Measurements from ENCODE around the gene KCNN3.
A peak's percentile ranks its signal among the peaks of the same experiment; 100 is the strongest.

The KCNN3 gene

DNA sequence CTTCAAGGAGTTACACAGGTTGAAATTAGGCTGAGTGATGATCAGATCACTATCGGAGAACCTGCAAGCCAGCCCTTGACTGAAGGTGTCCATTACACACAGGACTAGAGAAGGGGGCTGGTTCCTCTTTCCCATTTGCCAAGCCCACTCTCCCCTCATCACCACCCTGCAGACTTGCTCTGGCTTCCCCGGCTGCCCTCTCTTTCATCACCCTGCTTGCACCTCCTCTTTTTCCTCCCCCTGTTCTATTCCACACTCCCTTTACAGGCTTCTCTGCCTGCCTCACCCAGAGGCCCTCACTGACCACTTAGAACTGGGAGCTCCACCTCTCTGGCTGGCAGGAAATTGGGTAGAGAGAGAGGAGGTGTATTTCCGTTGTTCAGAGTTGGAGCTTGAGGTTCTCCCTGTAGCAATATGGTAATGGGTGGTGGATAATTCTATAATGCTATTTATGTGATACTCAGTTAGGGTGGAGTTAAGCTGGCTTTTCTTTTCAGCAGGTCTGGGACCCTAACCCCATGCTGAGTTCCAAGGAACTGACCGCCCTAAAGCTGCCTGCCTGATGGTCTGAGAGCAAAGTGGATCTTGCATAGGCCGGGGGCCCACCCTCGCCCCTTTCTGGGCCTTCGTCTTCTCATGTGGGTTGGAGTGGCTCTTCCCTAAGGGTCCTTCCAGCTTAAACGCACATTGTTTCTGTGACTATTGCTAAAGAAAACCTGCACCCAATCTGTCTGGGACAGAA lies 150.3 kb downstream of the KCNN3 start:
- intact Hi-C loops (cut with DNase I): loop anchor here (10.0 kb wide), 1 partner anchor 345 kb away; no protein-coding TSS in a partner anchor
- no peak for DNase-seq

DNA sequence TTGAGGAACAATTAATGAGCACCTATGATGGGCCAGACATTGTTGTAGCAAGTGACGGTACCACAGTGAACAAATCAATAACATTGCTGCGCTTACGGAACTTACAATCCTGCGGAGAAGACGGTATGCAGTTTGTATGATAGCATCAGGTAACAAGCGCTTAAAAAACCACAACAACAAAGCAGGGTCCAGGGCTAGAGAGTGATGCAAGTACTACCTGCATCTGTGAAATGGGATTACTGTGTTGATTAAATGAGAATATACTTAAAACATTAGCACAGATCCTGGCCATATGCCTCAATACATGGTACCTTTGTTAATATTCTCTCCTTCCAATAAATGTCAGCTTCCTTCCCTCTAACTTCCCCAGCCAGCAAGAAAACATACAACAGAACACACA lies 151.5 kb downstream of the KCNN3 start:
- intact Hi-C loops (cut with DNase I): no loop called here
- DNase-seq: no peak

DNA sequence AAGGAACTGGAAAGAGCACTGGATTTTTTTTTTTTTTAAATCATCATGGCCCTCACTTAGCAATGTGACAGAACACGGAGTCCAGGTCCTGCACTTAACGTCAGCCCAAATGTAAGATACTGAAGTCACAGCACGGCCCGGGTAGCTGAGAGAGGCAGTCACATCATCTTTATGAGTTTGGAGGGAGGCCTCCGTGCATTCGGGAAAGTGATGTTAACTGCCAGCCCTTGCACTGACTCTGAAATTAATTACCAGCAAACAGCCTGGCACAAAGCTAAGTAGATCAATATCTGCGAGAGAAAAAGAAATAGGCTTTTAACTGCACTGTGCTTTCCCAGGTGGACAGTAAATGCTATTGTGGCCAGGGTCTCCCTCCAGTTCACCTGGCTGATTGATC lies 152.6 kb downstream of the KCNN3 start:
- DNase-seq: no peak
- intact Hi-C loops (cut with DNase I): no loop called here

DNA sequence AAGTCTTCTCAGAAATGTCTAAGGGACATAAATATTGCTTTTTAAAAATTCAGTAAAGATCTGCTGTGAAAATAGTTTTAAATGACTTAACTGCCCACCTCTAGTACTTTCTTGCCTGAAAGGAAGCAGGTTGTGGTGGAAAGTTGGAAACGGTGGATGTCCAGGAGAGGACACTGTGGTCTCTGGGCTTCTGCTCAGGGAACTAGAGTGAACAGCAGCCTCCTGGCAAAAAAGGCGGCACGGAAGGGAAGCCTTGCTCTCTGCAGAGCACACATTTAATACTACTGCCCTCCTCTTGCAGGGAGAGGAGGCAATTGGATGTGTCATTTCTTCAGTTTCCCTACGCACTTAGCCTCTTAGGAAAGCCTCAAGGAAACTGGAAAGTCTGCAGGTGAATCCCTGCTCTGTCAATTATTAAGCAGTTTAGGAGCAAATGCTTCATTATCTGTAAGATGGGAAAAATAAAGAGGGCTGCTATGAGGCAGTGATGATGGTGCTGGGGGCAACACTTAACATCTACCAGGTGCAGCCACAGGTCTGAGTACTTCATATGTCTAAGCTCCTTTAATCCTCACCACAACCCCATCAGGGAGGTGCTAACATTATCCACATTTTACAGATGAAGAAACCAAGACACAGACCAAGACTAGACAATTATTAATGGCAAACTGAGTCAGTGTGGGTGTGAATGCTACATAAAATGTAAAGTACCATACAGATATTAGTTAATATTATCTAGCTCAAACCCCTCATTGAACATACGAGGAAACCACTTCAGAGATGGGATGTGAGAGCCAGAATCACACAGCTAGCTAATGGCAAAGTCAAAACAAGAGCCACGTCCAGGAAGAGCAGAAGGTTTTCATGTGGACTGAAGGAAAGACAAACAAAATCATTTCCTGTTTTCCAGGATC lies 153.2 kb downstream of the KCNN3 start:
- DNase-seq: peak in 1 of 10 donors; percentile 28
- intact Hi-C loops (cut with DNase I): no loop called here

DNA sequence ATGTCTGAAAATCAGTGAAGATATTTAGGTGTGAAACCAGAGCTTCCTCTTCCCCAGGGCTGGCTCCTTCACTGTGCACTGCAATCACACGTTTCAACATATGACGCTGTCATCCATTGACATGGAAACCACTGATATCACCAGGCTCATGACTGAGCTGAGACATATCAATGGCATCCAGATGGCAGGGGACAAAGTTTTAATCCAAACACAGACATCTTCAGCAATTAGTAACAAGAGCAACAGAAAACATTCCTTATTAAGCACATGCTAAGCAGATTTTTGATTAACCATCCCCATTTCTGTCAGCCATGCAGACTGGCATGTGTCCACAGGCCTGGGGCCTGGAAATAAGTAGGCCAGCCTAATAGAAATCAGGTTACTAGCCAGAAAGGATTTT lies 154.1 kb downstream of the KCNN3 start:
- no peak for DNase-seq
- intact Hi-C loops (cut with DNase I): no loop called here

DNA sequence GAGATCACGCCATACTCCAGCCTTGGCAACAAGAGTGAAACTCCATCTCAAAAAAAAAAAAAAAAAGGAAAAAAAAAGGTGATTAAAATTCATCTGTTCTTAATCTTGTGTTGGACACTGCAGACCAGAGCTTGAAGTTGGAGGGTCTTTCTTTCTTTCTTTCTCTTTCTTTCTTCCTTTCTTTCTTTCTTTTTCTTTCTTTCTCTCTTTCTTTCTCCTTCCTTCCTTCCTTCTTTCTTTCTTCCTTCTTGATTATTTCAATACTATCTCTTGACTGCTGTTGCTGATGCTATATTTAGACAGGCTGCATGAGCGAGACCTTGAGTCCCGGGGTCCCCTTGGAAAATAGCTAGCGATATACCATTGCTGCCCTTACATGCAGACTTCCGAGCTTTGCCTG lies 154.7 kb downstream of the KCNN3 start:
- intact Hi-C loops (cut with DNase I): no loop called here
- no peak for DNase-seq

DNA sequence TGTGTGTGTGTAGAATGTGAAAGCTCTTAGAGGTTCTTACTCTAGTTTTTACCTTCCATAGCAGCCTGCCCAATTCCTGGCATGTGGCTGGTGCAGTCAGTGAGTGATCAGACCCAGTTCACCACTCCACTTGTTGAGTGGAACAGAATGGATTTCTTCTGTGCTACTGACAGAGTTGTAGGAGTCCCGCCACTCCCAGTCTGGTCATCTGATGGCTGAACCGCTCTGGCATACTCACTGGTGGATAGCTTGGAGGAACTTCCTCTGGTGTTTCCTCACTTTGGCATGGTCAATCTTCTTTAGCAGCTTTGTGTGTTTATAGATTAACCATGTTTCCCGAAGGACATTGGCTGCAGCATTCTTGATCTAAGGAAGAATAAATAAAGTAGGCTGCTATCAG lies 155.4 kb downstream of the KCNN3 start:
- intact Hi-C loops (cut with DNase I): no loop called here
- no peak for DNase-seq

DNA sequence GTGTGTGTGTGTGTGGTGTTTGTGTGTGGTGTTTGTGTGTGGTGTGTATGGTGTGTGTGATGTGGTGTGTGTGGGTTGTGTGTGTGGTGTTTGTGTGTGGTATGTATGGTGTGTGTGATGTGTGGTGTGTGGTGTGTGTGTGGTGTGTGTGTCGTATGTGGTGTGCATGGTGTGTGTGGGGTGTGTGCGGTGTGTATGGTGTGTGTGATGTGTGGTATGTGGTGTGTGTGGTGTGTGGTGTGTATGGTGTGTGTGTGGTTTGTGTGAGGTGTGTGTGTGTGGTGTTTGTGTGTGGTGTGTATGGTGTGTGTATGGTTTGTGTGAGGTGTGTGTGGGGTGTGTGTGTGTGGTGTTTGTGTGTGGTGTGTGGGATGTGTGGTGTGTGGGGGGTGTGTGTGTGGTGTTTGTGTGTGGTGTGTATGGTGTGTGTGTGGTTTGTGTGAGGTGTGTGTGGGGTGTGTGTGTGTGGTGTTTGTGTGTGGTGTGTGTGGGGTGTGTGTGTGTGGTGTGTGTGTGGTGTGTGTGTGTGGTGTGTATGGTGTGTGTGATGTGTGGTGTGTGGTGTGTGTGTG lies 155.9 kb downstream of the KCNN3 start:
- intact Hi-C loops (cut with DNase I): no loop called here
- DNase-seq: no peak

DNA sequence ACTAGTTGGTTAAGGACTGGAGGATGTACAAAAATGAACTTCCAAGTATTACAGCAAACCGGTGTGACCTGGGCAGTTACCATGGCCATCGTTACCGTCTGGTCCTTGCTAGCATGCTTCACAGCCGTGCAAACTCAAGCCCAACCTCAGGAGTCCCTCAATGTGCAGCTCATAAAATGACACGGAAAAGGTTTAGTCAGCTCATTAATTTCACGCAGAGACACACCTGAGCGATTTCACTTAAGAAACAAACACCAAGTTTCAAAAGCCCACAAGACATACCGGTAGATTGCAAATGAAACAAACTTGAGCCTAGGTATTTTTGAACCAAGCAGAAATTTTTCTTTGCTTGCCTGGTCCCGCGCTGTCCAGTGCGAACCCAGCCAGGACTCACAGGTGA lies 157.1 kb downstream of the KCNN3 start:
- intact Hi-C loops (cut with DNase I): no loop called here

DNA sequence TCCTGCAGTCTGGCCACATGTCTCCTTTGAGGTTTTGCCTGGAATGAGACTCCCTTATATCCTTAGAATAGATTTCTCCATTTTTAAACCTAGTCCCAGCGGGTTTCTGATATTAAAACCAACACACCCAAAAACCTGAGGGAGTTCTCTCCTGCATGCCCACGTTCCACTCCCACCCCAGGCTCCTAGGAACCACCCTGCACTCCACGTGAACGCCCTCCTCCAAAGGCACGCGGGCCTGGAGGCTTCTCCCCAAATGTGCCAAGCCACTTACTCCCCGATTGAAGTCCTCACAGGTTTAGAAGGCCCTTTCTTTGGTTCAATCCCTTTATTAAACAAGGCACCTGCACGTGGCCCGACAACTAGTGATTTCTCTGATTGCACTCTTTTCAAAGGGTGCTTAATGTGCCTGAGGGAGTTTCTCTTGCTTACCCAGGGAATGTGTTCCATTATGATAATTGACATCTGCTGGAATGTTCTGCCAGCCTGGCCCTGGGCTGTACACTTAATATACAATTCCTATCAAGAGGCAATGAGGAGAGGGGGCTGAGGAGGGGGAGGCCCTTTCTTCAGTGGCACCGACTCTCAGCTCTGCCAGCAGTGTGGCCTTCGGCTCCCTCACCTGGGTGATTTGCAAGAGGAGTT lies 157.8 kb downstream of the KCNN3 start:
- no peak for DNase-seq
- intact Hi-C loops (cut with DNase I): no loop called here

More for the DNA sequence above, 157.1 kb downstream of the KCNN3 start:
- no peak for DNase-seq

DNA sequence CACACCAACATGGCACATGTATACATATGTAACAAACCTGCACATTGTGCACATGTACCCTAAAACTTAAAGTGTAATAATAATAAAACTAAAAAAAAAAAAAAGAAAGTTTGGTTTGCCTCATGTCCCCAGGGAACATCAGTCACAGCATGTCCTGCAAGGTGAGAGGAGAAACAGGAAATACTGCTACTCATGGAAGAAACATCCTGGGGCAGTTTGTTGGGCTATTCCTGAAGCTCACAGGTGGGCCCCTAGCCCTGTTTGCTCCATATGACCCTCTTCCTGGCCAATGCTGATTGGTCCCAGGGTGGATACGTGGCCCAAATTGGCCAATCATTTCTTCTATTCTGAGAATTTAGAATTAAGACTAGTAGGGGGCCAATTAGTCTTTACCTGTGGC lies 158.7 kb downstream of the KCNN3 start:
- no peak for DNase-seq
- intact Hi-C loops (cut with DNase I): no loop called here

DNA sequence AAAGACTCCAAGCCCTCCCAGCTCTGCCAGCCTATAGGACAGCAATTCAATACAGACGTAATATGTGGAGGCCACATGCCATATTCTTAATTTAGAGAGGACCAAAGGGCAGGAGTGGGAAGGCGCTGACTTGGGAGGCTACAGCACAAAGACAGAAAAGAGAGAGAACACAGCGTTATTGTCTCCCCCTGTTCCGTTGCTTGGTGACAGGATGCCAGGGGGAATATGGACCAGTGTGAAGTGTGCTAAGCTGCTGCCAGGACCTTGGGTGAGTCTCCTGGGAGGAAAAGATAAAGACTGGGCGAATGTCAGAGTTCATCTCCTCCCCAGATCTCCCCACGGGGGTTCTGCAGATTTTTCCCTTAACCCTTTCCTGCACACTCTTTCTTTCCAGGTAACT lies 160.0 kb downstream of the KCNN3 start:
- DNase-seq: no peak
- intact Hi-C loops (cut with DNase I): no loop called here

DNA sequence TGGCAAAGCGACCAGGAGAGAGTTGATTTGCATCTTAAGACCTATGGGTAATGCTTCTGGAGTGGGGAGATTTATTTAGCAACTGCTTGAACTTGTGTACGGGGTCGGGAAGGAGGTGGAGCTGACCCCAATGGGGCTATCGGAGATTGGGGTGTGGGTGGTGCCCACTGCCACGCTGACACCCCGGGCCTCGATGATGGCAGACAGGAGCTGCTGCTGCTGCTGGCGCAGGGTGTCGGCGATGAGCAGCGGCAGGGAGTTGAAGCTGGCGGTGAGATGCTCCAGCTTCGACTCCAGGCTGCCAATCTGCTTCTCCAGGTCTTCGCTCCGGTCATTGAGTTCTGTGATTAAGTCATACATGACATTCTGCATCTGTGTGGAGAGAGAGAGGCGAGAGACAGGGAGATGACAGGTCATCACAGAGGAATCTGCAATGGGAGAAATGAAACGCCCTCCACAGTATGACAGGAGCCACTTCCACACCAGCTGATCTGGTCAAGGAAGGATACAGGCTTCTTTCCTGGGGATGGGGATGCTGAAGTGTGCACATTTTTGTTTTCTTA lies 162.1 kb downstream of the KCNN3 start:
- no peak for DNase-seq
- intact Hi-C loops (cut with DNase I): no loop called here

DNA sequence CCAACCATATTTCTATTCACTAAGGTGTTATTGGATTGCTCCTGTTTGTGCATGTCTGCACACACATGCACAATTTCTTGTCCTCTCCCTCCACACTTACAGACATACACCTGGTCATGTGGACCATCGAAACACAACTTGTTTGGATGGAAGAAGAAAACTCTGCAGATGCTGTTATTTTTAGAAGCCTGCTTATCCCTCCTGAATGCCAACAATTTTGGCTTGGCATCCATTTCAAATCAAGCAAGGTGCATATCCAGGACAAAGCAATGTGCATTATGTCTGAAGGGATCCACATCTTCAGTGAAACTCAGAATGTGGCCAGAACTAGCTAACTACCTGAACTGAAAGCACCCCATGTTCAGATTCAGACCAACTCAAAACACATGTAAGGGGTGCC lies 163.2 kb downstream of the KCNN3 start:
- DNase-seq: no peak
- intact Hi-C loops (cut with DNase I): no loop called here

DNA sequence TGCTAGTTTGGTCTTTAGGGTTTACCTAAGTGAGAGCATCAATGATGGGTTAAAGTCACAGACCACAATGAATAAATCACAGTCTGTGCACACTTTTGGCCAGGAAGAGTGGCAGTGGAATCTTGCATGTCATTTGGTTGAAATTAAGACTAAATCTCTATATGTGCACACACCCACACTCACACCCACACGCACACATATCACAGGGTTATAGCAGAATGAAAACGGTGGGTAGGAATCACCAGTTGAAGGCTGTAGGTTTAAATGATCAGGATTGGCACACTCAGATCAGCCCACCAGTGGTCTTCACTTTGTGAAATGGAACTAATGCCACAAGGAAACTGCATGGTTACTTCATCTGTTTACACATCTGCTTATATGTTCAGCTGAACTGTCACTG lies 164.5 kb downstream of the KCNN3 start:
- intact Hi-C loops (cut with DNase I): no loop called here
- DNase-seq: no peak

DNA sequence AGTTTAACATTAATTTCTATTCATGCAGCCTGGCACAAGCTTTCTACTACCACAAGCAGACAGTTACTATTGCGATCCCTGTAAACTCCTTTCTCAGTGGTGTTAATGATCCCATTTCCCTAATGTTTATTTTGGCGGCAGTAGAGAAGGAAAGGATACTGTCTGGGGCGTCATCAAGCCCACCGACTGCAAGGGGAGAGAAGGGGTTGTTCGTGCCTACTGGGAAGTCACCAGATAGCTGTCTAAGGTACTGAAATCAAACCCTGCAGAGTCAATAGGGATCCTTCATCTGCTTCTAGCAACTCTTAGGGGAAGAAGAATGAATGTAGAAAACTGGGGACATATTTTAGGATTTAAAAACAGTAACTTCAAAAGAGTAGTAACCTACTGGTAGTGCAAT lies 166.9 kb downstream of the KCNN3 start:
- intact Hi-C loops (cut with DNase I): no loop called here
- DNase-seq: no peak

DNA sequence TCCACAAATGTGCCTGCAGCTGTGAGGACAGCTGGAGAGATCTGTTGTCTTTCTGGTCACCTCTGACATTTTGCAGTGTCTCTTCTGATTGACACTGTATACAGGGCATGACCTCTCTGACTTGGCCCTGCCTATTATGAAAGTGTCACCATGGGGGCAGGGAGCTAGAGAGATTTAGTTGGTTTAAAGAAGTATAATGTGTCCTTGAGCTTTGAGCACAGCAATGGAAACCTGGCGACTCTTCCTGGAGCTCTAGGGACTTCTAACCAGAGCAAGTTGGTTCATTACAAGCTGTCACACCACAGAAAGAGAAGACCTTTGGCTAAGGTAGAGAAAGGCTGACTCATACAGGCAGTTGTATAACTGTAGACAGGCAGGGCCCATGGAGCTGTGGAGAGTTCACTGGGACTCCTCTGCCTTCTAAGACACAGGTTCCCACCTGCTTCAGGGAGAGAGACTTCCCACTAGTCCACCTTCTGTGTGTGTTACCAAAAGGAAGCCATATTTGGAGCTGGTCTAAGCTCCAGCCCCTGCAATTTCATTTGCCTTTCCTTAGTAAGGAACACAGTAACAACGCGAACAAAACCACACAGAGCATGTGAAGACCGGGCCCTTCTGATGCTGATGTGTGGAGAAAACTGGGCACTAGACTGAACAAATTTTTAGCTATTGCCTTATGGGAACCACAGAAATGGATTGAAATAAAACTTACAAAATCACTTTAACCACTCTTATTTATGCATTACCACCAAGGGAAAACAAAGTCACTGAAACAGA lies 171.6 kb downstream of the KCNN3 start:
- no peak for DNase-seq
- intact Hi-C loops (cut with DNase I): no loop called here

DNA sequence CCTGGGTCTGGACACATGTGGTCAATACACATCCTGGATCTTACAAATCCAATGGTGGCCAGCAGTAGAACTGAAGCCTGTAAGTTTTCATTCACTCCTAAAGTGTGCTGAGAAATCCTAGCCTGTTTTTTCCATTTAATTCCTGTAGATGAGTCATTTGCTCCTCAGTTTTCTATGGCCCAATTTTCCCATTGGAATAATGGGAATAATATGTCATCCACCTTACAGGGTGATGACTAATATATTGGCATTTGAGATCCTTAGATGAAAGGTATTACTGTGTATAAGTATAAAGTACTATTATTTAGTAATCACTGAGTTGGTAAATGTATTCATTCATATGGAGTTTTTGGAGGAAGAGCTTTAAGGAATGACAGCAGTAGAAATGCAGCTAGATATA lies 172.4 kb downstream of the KCNN3 start:
- no peak for DNase-seq
- intact Hi-C loops (cut with DNase I): no loop called here

DNA sequence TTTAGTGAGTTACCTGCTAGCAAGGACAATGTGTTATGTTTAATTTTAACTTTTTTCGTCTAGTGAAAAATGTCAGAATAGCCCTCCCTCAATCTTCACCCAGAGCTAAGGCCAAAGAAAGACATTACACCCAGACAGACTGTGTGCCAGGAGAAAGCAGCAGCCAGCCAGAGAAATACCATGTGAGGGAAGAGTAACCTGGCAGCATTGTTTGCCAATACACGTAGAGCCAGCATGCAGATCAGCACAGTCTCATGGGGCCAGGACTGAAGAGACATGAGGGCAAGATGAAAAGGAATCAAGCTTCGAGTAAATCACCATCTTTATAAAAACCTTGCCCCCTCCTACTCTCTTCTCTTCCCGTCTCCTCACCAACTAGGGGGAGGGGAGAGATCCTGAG lies 173.6 kb downstream of the KCNN3 start:
- intact Hi-C loops (cut with DNase I): no loop called here

DNA sequence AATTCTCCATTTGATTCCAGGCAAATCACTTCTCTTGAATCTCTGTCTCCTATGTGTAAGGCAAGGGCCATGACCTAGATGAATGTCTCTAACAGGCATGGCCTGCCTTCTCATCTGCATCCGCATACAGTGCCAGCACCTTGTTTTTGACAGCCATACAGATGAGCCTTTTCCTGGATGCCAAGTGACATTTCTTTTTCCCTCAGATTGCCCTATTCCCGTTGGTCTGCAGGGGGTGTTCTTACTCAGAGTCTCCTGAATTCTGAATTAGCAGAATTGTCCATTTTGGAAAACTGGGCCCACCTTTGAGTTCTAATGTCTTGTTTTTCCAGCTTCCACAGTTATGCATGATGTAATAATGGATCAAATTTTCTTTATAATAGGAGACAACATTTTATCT lies 174.1 kb downstream of the KCNN3 start:
- DNase-seq: no peak

More for the DNA sequence above, 173.6 kb downstream of the KCNN3 start:
- no peak for DNase-seq

More for the DNA sequence above, 174.1 kb downstream of the KCNN3 start:
- intact Hi-C loops (cut with DNase I): no loop called here
